Kidney epithelial cell (primary cell): ENCODE measurements around the gene ZIC3. TPM values are rescaled to one million over a fixed set of nuclear protein-coding genes. Genes with fewer than 3 reads are reported as not detected.
A peak's percentile ranks its signal among the peaks of the same experiment; 100 is the strongest.

Source experiments
- DNase-seq: peaks from one replicate; pipeline ENCODE4 v3.0.0-alpha.2; 2010; ENCODE audit warnings: low read depth
- H3K27me3 ChIP-seq: 2 replicates; pipeline ENCODE4 v1.6.0; 2011; ENCODE audit warnings: low read length; ENCODE audit not compliant: control insufficient read depth, insufficient read depth
- H3K36me3 ChIP-seq: 2 replicates; pipeline ENCODE4 v1.5.1; 2011; ENCODE audit warnings: low read length; ENCODE audit not compliant: control insufficient read depth, insufficient read depth
- H3K4me3 ChIP-seq: 2 replicates; pipeline ENCODE4 v1.5.1; 2011; ENCODE audit warnings: low read depth, mild to moderate bottlenecking, control low read depth, low read length
- CTCF ChIP-seq: IDR thresholded peaks from 2 replicates; pipeline ENCODE4 v1.5.1; 2011; ENCODE audit warnings: mild to moderate bottlenecking, moderate library complexity, low read length, control low read depth, inconsistent platforms; ENCODE audit not compliant: insufficient read depth, poor library complexity, severe bottlenecking
- total RNA-seq: library from RNA; depleted of rRNA; stranded (reverse); fragments of >200 nt; gene quantifications from 2 replicates; pipeline ENCODE4 v1.2.3, GENCODE V29; 2015

Gene ZIC3
- not detected in 2 replicates for total RNA-seq

GRCh38 chrX:137565921-137566745, at the start of gene ZIC3:
Gene ZIC3, plus strand, starts transcription at chrX:137566127. Its CDS starts 565 bp downstream, at chrX:137566692.
- Histone ChIP-seq H3K36me3 (no peaks in the 10 kb centered on the region), H3K27me3 (peaks cover 56% of the 10 kb centered on the region), H3K4me3 (peak within 1 kb of the TSS; percentile 30)
- no peak for TF ChIP-seq CTCF
- DNase-seq: peak; percentile 5

GRCh38 chrX:137519459-137519858, 46.5 kb upstream of the ZIC3 start:
- Histone ChIP-seq H3K27me3 (no peaks in the 10 kb centered on the region), H3K4me3 (no peak overlapping the region), H3K36me3 (no peaks in the 10 kb centered on the region)
- no peak for DNase-seq
- TF ChIP-seq CTCF: no peak

- no peak for DNase-seq
- Histone ChIP-seq H3K36me3 (no peaks in the 10 kb centered on the region), H3K4me3 (no peak overlapping the region), H3K27me3 (peaks cover 45% of the 10 kb centered on the region)
- TF ChIP-seq CTCF: no peak
Observed at GRCh38 chrX:137545711-137546651, 19.9 kb upstream of the ZIC3 start.

GRCh38 chrX:137547291-137547690, 18.6 kb upstream of the ZIC3 start:
- TF ChIP-seq CTCF: no peak
- Histone ChIP-seq H3K27me3 (peaks cover 48% of the 10 kb centered on the region), H3K36me3 (no peaks in the 10 kb centered on the region), H3K4me3 (no peak overlapping the region)
- DNase-seq: no peak

GRCh38 chrX:137548261-137548660, 17.7 kb upstream of the ZIC3 start:
- DNase-seq: no peak
- Histone ChIP-seq H3K36me3 (no peaks in the 10 kb centered on the region), H3K4me3 (no peak overlapping the region), H3K27me3 (peaks cover 48% of the 10 kb centered on the region)
- TF ChIP-seq CTCF: no peak
